Right kidney (tissue), 1 donor: Measurements from ENCODE around the gene MMP23B.

ENCODE experiments used
- DNase-seq: peaks from one replicate; pipeline ENCODE4 v3.0.0-alpha.2; 2016

The MMP23B gene

GRCh38 chr1:1618396-1619068 lies 13.4 kb upstream of the MMP23B start:
- no peak for DNase-seq

- no peak for DNase-seq
Measured at GRCh38 chr1:1619917-1620361, 12.0 kb upstream of the MMP23B start.

GRCh38 chr1:1620433-1621139 lies 11.4 kb upstream of the MMP23B start:
- DNase-seq: no peak

- no peak for DNase-seq
Measured at GRCh38 chr1:1621173-1622009, 10.6 kb upstream of the MMP23B start.

GRCh38 chr1:1622010-1622787 lies 9.8 kb upstream of the MMP23B start:
- DNase-seq: no peak

- DNase-seq: no peak
Measured at GRCh38 chr1:1622788-1623094, 9.2 kb upstream of the MMP23B start.

- no peak for DNase-seq
Measured at GRCh38 chr1:1623181-1623630, 8.8 kb upstream of the MMP23B start.

- no peak for DNase-seq
Measured at GRCh38 chr1:1623631-1624442, 8.1 kb upstream of the MMP23B start.

- DNase-seq: no peak
Measured at GRCh38 chr1:1624443-1625403, 7.2 kb upstream of the MMP23B start.

GRCh38 chr1:1625404-1625775 lies 6.6 kb upstream of the MMP23B start:
- no peak for DNase-seq

- no peak for DNase-seq
Measured at GRCh38 chr1:1625824-1626206, 6.2 kb upstream of the MMP23B start.

- peak; percentile 2 for DNase-seq
Measured at GRCh38 chr1:1626207-1627141, 5.5 kb upstream of the MMP23B start.

GRCh38 chr1:1627261-1627828 lies 4.6 kb upstream of the MMP23B start:
- DNase-seq: peak; percentile 1

- DNase-seq: peak; percentile 5
Measured at GRCh38 chr1:1627829-1628753, 3.9 kb upstream of the MMP23B start.

- peak; percentile 57 for DNase-seq
Measured at GRCh38 chr1:1628754-1629429, 3.1 kb upstream of the MMP23B start.

- DNase-seq: peak; percentile 56
Measured at GRCh38 chr1:1629430-1630190, 2.4 kb upstream of the MMP23B start.
